Loucy (cell line): Measurements from ENCODE around the gene MBNL1.

Experiments
- EZH2phosphoT487 ChIP-seq: fragments of 200-600 bp; IDR thresholded peaks from 2 replicates; pipeline ENCODE4 v1.6.1; 2018; ENCODE audit warnings: antibody characterized with exemption, mild to moderate bottlenecking, moderate library complexity, borderline replicate concordance
- TF ChIP-seq, protein P1 (sequence below): fragments of 200-600 bp; sonication (generic); conservative IDR thresholded peaks from 2 replicates; pipeline ENCODE4 v1.5.1; 2014; ENCODE audit warnings: mild to moderate bottlenecking, antibody characterized with exemption, low read length

GRCh38 chr3:152389316-152389934 lies 120.7 kb downstream of the MBNL1 start:
- TF ChIP-seq, protein P1, sequence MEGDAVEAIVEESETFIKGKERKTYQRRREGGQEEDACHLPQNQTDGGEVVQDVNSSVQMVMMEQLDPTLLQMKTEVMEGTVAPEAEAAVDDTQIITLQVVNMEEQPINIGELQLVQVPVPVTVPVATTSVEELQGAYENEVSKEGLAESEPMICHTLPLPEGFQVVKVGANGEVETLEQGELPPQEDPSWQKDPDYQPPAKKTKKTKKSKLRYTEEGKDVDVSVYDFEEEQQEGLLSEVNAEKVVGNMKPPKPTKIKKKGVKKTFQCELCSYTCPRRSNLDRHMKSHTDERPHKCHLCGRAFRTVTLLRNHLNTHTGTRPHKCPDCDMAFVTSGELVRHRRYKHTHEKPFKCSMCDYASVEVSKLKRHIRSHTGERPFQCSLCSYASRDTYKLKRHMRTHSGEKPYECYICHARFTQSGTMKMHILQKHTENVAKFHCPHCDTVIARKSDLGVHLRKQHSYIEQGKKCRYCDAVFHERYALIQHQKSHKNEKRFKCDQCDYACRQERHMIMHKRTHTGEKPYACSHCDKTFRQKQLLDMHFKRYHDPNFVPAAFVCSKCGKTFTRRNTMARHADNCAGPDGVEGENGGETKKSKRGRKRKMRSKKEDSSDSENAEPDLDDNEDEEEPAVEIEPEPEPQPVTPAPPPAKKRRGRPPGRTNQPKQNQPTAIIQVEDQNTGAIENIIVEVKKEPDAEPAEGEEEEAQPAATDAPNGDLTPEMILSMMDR, result no peak
- no peak for TF ChIP-seq EZH2phosphoT487
